Fibroblast of villous mesenchyme (primary cell): Measurements from ENCODE around the gene HOXB2. TPM values are rescaled to one million over a fixed set of nuclear protein-coding genes. Genes with fewer than 3 reads are reported as not detected.

Experiments used
- DNase-seq: peaks from one replicate; pipeline ENCODE4 v3.0.0-alpha.2; 2010; ENCODE audit warnings: low read depth
- H3K4me3 ChIP-seq: 2 replicates; pipeline ENCODE4 v1.5.1; 2011; ENCODE audit warnings: low read depth, mild to moderate bottlenecking, low read length
- CTCF ChIP-seq: IDR thresholded peaks from 2 replicates; pipeline ENCODE4 v1.5.1; 2012; ENCODE audit warnings: low read depth, mild to moderate bottlenecking, low read length; ENCODE audit not compliant: insufficient read depth
- total RNA-seq: library from RNA; depleted of rRNA; stranded (reverse); fragments of >200 nt; gene quantifications from 2 replicates; pipeline ENCODE4 v1.2.3, GENCODE V29; 2012

HOXB2 gene
- total RNA-seq, 1 donor: 4.3 TPM

GRCh38 chr17:48555258-48556228 is 10.6 kb upstream of the HOXB2 start:
- peak; percentile 90 for DNase-seq
- H3K4me3 ChIP-seq: peak overlapping the region; percentile 41
- TF ChIP-seq CTCF: no peak

- no peak for DNase-seq
Measured at GRCh38 chr17:48554412-48555257, 9.7 kb upstream of the HOXB2 start.

GRCh38 chr17:48553826-48554225 is 8.9 kb upstream of the HOXB2 start:
- TF ChIP-seq CTCF: no peak
- H3K4me3 ChIP-seq: no peak overlapping the region
- DNase-seq: no peak

More at GRCh38 chr17:48554412-48555257, 9.7 kb upstream of the HOXB2 start:
- no peak overlapping the region for H3K4me3 ChIP-seq
- no peak for TF ChIP-seq CTCF

- H3K4me3 ChIP-seq: no peak overlapping the region
- no peak for TF ChIP-seq CTCF
- no peak for DNase-seq
Measured at GRCh38 chr17:48553190-48553547, 8.3 kb upstream of the HOXB2 start.

- no peak for DNase-seq
- no peak overlapping the region for H3K4me3 ChIP-seq
- no peak for TF ChIP-seq CTCF
Measured at GRCh38 chr17:48552466-48553189, 7.7 kb upstream of the HOXB2 start.
